Right atrium auricular region (tissue), 2 donors: ENCODE results near the gene SGMS2. TPM values are rescaled to one million over a fixed set of nuclear protein-coding genes. Genes with fewer than 3 reads are reported as not detected.

Experiments used
- DNase-seq: peaks from one replicate; pipeline ENCODE4 v3.0.0-alpha.2; 2019; ENCODE audit warnings: low spot score
- H3K27ac ChIP-seq, 2 donors: fragments of 200-600 bp; sonication (generic); 1 replicate in 1 of 2; 2 replicates in 1 of 2; pipeline ENCODE4 v1.5.1; 2016 to 2019
- H3K27me3 ChIP-seq, 2 donors: fragments of 200-600 bp; sonication (generic); one replicate each; pipeline versions ENCODE4 v1.5.1 to v1.6.0; 2017 to 2019
- H3K36me3 ChIP-seq: fragments of 200-600 bp; sonication (generic); one replicate; pipeline ENCODE4 v1.5.1; 2016
- H3K4me1 ChIP-seq, 2 donors: fragments of 200-600 bp; sonication (generic); one replicate each; pipeline versions ENCODE4 v1.5.1 to v1.6.0; 2017 to 2019
- H3K4me3 ChIP-seq, 2 donors: fragments of 200-600 bp; sonication (generic); 1 replicate in 1 of 2; 2 replicates in 1 of 2; pipeline ENCODE4 v1.5.1; 2017 to 2019; ENCODE audit warnings: mild to moderate bottlenecking in 1 of 2, moderate library complexity in 1 of 2
- H3K9me3 ChIP-seq, 2 donors: fragments of 200-600 bp; sonication (generic); one replicate each; pipeline ENCODE4 v1.5.1; 2019
- CTCF ChIP-seq, 2 donors: fragments of 200-600 bp; sonication (generic); IDR thresholded peaks; one replicate each; pipeline ENCODE4 v1.5.1; 2019; ENCODE audit warnings: antibody characterized with exemption in 2 of 2
- total RNA-seq, 2 donors: library from RNA; depleted of rRNA; stranded (reverse); fragments of >200 nt; gene quantifications; one replicate each; pipeline ENCODE4 v1.1.0, GENCODE V29; 2016

The SGMS2 gene
- 10 to 100 TPM; 53.6 to 73.6 TPM for total RNA-seq

- H3K4me1 ChIP-seq, result peaks cover 0 to 16% of the 10 kb centered on the region in 2 donors
- H3K4me3 ChIP-seq, result peak within 1 kb of the TSS; percentile 80 to 84
- no peaks in the 10 kb centered on the region for H3K27me3 ChIP-seq
- H3K9me3 ChIP-seq, result no peaks in the 10 kb centered on the region
- TF ChIP-seq CTCF (IDR thresholded peaks at IDR 0.05), result no peak
- peak within 1 kb of the TSS; percentile 91 to 95 for H3K27ac ChIP-seq
- H3K36me3 ChIP-seq, result no peaks in the 10 kb centered on the region
- peak; percentile 94 for DNase-seq
Observed at GRCh38 chr4:107824350-107825071, at the start of gene SGMS2. Gene SGMS2 (plus strand): TSS chr4:107824932. CDS start chr4:107895554, 70,622 bp downstream.

GRCh38 chr4:107777890-107778289, 46.8 kb upstream of the SGMS2 start:
- H3K36me3 ChIP-seq, result no peaks in the 10 kb centered on the region
- H3K27me3 ChIP-seq, result no peaks in the 10 kb centered on the region
- no peak overlapping the region for H3K27ac ChIP-seq
- DNase-seq, result no peak
- no peaks in the 10 kb centered on the region for H3K4me1 ChIP-seq
- TF ChIP-seq CTCF (IDR thresholded peaks at IDR 0.05), result no peak
- no peak overlapping the region for H3K4me3 ChIP-seq
- H3K9me3 ChIP-seq, result no peaks in the 10 kb centered on the region

- no peaks in the 10 kb centered on the region for H3K36me3 ChIP-seq
- DNase-seq, result no peak
- H3K4me3 ChIP-seq, result no peak overlapping the region
- H3K27ac ChIP-seq, result no peak overlapping the region
- no peaks in the 10 kb centered on the region for H3K27me3 ChIP-seq
- H3K4me1 ChIP-seq, result no peaks in the 10 kb centered on the region
- no peak for TF ChIP-seq CTCF (IDR thresholded peaks at IDR 0.05)
- H3K9me3 ChIP-seq, result no peaks in the 10 kb centered on the region
Observed at GRCh38 chr4:107778784-107779530, 45.8 kb upstream of the SGMS2 start.

GRCh38 chr4:107780665-107781064, 44.1 kb upstream of the SGMS2 start:
- Histone ChIP-seq H3K36me3 (no peaks in the 10 kb centered on the region), H3K4me3 (no peak overlapping the region), H3K27me3 (no peaks in the 10 kb centered on the region), H3K9me3 (no peaks in the 10 kb centered on the region), H3K27ac (no peak overlapping the region), H3K4me1 (no peaks in the 10 kb centered on the region)
- no peak for TF ChIP-seq CTCF (IDR thresholded peaks at IDR 0.05)
- no peak for DNase-seq

GRCh38 chr4:107791902-107792301, 32.8 kb upstream of the SGMS2 start:
- no peaks in the 10 kb centered on the region for H3K36me3 ChIP-seq
- no peak overlapping the region for H3K27ac ChIP-seq
- no peaks in the 10 kb centered on the region for H3K27me3 ChIP-seq
- H3K4me1 ChIP-seq, result no peaks in the 10 kb centered on the region
- no peak for DNase-seq
- H3K9me3 ChIP-seq, result peaks cover 0 to 12% of the 10 kb centered on the region in 2 donors
- H3K4me3 ChIP-seq, result no peak overlapping the region
- TF ChIP-seq CTCF (IDR thresholded peaks at IDR 0.05), result no peak
